CD4-positive, alpha-beta T cell treated with Interleukin-17A for 4 hours (primary cell): ENCODE data around the gene CDK5.
"Not testable (repeated sequence)": the region's sequence is repeated elsewhere in the genome, so short reads cannot be mapped to it uniquely, and the experiment has no call there.

Experiments used
- DNase-seq: peaks from one replicate; pipeline ENCODE4 v3.0.0-alpha.2; 2020; ENCODE audit warnings: mixed read lengths

Gene CDK5

GRCh38 chr7:151056283-151056665 lies 1.4 kb downstream of the CDK5 start:
- DNase-seq = no peak

GRCh38 chr7:151053751-151054150 lies 3.9 kb downstream of the CDK5 start:
- DNase-seq = no peak

GRCh38 chr7:151053096-151053495 lies 4.6 kb downstream of the CDK5 start:
- no peak for DNase-seq

- DNase-seq = peak; percentile 65
These were observed 6.6 kb downstream of the CDK5 start for GRCh38 chr7:151051108-151051507.

- no peak for DNase-seq
These were observed 8.7 kb downstream of the CDK5 start for GRCh38 chr7:151048911-151049463.

GRCh38 chr7:151047976-151048815 lies 9.5 kb downstream of the CDK5 start, which contains the start of gene ASIC3:
Gene ASIC3, plus strand, starts transcription at chr7:151048531. Its CDS starts 355 bp downstream, at chr7:151048886.
- DNase-seq = no peak

GRCh38 chr7:151046603-151047573 lies 10.8 kb downstream of the CDK5 start:
- no peak for DNase-seq

- DNase-seq = no peak
These were observed 11.7 kb downstream of the CDK5 start for GRCh38 chr7:151045967-151046366.

GRCh38 chr7:151045262-151045661 lies 12.4 kb downstream of the CDK5 start:
- no peak for DNase-seq

GRCh38 chr7:151043959-151044358 lies 13.7 kb downstream of the CDK5 start:
- DNase-seq = no peak

GRCh38 chr7:151043449-151043848 lies 14.2 kb downstream of the CDK5 start:
- DNase-seq = not testable (repeated sequence)

GRCh38 chr7:151040616-151041375 lies 16.9 kb downstream of the CDK5 start:
- DNase-seq = no peak

- DNase-seq = no peak
These were observed 17.7 kb downstream of the CDK5 start for GRCh38 chr7:151039850-151040548.

GRCh38 chr7:151038951-151039849 lies 18.5 kb downstream of the CDK5 start:
- peak; percentile 66 for DNase-seq

GRCh38 chr7:151035902-151036301 lies 21.8 kb downstream of the CDK5 start:
- no peak for DNase-seq

GRCh38 chr7:151035026-151035717 lies 22.5 kb downstream of the CDK5 start:
- DNase-seq = no peak

- DNase-seq = no peak
These were observed 23.2 kb downstream of the CDK5 start for GRCh38 chr7:151034312-151035025.

- DNase-seq = no peak
These were observed 23.8 kb downstream of the CDK5 start for GRCh38 chr7:151033864-151034249.
